Motor neuron (in vitro differentiated cells): ENCODE data around the gene SENP3. TPM values are rescaled to one million over a fixed set of nuclear protein-coding genes. Genes with fewer than 3 reads are reported as not detected.

Experiments used
- ATAC-seq, 8 experiments: fragments of 200-7000 bp; cut with Tn5 transposase; replicated peaks in 6 of 8; 2 replicates each; pipeline ENCODE4 v1.8.0; 2021; ENCODE audit warnings: mild to moderate bottlenecking in 8 of 8, moderate library complexity in 8 of 8
- H3K27ac ChIP-seq, 2 donors: fragments of 250-450 bp; sonication (Bioruptor Pico); 2 replicates each; pipeline ENCODE4 v1.9.0; 2021; ENCODE audit warnings: antibody characterized with exemption in 2 of 2, mild to moderate bottlenecking in 2 of 2, moderate library complexity in 1 of 2
- H3K4me1 ChIP-seq, 2 donors: fragments of 250-450 bp; sonication (Bioruptor Pico); replicated peaks in 1 of 2; 2 replicates each; pipeline ENCODE4 v1.6.1; 2021; ENCODE audit warnings: antibody characterized with exemption in 2 of 2, mild to moderate bottlenecking in 2 of 2, moderate library complexity in 1 of 2
- H3K4me3 ChIP-seq, 5 donors: fragments of 250-450 bp; sonication (Bioruptor Pico); 2 replicates each; pipeline ENCODE4 v1.9.0; 2021; ENCODE audit warnings: antibody characterized with exemption in 5 of 5, mild to moderate bottlenecking in 5 of 5, moderate library complexity in 4 of 5
- WGBS, 10 experiments: fragments of 450-650 bp; shearing (Covaris generic); methylation state at CpG; one replicate each; pipeline ENCODE4 v1.0.0; 2022; 5-methylcytosine and 5-hydroxymethylcytosine counted together
- in situ Hi-C, 9 experiments: fragments of 400-800 bp; cut with MboI; loops; one replicate each; pipeline ENCODE4 v1.15.0; 2021; ENCODE audit warnings: low sequenced_read_pairs in 9 of 9, low pct_unique_long_range_greater_than_20kb in 2 of 9; ENCODE audit not compliant: unreplicated experiment in 9 of 9
- total RNA-seq, 8 experiments: library from RNA; unstranded; fragments of 300-600 nt; gene quantifications; 2 replicates each; pipeline versions ENCODE4 v1.2.3 to v1.2.4, GENCODE V29; 2022

Gene SENP3
- 10 to 100 TPM; 37.9 to 75.0 (median 50.2) TPM for total RNA-seq

DNA sequence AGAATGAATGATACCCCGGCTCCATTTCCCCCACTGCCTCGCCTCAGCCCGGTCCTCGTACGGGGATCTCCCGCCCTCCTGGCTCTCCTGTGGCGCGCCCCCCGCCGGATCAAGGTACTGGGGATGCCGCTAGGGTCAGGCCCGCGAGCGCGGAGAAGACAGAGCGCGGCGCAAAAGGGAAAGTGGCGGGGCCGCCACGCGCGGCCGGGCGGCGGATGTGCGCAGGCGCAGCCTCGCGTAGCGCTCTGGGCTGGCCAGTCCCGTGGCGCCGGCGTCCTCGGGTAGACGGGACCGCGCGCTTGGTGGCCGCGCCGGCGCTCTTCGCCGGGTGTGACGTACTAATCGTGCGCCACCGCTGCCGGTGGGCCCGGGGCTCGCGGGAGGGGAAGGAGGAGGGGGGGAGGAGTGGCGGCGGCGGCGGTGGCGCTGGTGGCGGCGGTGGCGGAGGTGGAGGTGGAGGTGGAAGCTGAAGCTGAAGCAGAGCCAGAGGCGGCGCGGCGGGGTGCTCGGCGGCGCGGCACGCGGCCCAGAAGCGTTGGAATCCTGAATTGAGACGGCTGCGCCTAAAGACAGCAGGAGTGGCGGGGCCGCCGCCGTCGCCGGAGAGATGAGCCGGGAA, at the start of gene SENP3:
TSS of gene SENP3 (plus strand) at position 331 of the 619 bp plus-strand sequence. CDS start 1,158 bp downstream, outside the sequence.
- Histone ChIP-seq H3K27ac (peak within 1 kb of the TSS; percentile 81 to 89), H3K4me1 (peaks cover 21 to 31% of the 10 kb centered on the region in 2 donors), H3K4me3 (peak within 1 kb of the TSS; percentile 49 to 100 (median 95))
- 0 to 2% methylated on average over 1 to 8 of the region's 82 CpGs; no CpG with 5 or more reads in 8 of the 10 experiments for WGBS, 10 experiments
- in situ Hi-C loops: loop anchor here in 1 of 9 experiments (25.0 kb wide), 1 partner anchor 524 kb away; the partner anchor contains the start of genes SLC16A11 and SLC16A13
- peak; percentile 71 to 87 (median 82) for ATAC-seq

DNA sequence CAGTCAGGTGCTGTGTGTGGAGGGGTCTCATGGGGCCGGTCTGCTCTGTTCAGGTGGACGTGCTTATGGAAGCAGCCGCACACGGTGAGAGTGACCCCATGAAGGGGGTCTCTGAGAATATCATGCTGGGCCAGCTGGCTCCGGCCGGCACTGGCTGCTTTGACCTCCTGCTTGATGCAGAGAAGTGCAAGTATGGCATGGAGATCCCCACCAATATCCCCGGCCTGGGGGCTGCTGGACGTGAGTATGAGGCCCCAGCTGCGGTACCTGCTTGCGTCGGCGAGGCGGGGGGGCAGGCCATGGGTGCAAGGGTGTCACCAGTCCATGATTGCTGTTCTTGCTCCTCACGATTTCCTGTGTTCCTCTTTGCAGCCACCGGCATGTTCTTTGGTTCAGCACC, 49.6 kb upstream of the SENP3 start:
- Histone ChIP-seq H3K4me3 (no peak overlapping the region), H3K4me1 (no peaks in the 10 kb centered on the region), H3K27ac (no peak overlapping the region)
- peak in 3 of 8 experiments; percentile 2 to 23 (median 19) for ATAC-seq
- in situ Hi-C loops: no loop called here
- WGBS, 10 experiments: 80 to 100% (median 93%) methylated on average over 2 to 10 of the region's 15 CpGs; no CpG with 5 or more reads in 6 of the 10 experiments

DNA sequence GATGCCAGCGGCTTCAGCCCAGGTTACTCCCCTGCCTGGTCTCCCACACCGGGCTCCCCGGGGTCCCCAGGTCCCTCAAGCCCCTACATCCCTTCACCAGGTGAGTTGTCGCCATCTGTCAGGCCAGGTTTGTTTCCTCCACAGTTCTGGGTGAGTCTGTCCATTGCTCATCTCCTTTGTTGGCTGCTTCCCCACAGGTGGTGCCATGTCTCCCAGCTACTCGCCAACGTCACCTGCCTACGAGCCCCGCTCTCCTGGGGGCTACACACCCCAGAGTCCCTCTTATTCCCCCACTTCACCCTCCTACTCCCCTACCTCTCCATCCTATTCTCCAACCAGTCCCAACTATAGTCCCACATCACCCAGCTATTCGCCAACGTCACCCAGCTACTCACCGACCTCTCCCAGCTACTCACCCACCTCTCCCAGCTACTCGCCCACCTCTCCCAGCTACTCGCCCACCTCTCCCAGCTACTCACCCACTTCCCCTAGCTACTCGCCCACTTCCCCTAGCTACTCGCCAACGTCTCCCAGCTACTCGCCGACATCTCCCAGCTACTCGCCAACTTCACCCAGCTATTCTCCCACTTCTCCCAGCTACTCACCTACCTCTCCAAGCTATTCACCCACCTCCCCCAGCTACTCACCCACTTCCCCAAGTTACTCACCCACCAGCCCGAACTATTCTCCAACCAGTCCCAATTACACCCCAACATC, 48.7 kb upstream of the SENP3 start:
- ATAC-seq: peak in 3 of 8 experiments; percentile 4 to 13 (median 11)
- Histone ChIP-seq H3K27ac (no peak overlapping the region), H3K4me3 (no peak overlapping the region), H3K4me1 (no peaks in the 10 kb centered on the region)
- WGBS, 10 experiments: 93 to 100% (median 97%) methylated on average over 1 to 11 of the region's 20 CpGs; no CpG with 5 or more reads in 3 of the 10 experiments
- in situ Hi-C loops: no loop called here

DNA sequence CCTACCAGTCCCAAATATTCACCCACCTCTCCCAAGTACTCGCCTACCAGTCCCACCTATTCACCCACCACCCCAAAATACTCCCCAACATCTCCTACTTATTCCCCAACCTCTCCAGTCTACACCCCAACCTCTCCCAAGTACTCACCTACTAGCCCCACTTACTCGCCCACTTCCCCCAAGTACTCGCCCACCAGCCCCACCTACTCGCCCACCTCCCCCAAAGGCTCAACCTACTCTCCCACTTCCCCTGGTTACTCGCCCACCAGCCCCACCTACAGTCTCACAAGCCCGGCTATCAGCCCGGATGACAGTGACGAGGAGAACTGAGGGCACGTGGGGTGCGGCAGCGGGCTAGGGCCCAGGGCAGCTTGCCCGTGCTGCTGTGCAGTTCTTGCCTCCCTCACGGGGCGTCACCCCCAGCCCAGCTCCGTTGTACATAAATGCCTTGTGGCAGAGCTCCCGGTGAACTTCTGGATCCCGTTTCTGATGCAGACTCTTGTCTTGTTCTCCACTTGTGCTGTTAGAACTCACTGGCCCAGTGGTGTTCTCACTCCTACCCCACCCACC, 47.8 kb upstream of the SENP3 start:
- peak in 3 of 8 experiments; percentile 7 to 64 (median 32) for ATAC-seq
- Histone ChIP-seq H3K27ac (no peak overlapping the region), H3K4me1 (no peaks in the 10 kb centered on the region), H3K4me3 (no peak overlapping the region)
- WGBS, 10 experiments: 73 to 80% (median 73%) methylated on average over 1 to 2 of the region's 17 CpGs; no CpG with 5 or more reads in 7 of the 10 experiments
- in situ Hi-C loops: no loop called here

DNA sequence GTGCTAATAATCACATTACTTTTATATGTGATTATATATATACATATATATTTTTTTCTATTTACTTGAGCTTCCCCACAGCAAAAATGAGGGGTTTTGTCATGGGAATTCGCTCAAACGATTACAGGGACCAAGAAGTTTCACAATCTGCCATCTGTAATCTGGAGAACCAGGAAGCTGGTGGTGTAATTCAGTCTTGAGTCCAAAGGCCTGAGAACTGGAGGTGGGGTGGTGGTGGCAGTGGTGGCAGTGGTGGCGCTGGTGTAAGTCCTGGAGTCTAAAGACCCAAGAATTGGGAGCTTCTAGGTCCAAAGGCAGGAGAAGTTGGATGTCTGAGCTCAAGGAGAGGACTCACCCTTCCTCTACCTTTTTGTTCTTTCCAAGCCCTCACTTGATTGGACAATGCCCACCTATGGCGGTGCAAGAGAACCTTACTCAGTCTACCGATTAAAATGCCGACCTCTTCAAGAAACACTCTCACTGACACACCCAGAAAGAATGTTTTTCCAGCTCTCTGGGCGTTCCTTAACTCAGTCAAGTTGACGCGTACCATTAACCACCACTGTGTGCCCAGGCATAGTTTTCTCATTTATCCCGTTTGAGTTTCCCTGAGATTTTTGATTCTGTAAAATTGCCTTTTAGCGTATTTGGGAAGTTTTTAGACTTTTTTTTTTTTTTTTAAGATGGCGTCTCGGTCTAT, 45.7 kb upstream of the SENP3 start:
- in situ Hi-C loops: no loop called here
- no peak overlapping the region for H3K27ac ChIP-seq

DNA sequence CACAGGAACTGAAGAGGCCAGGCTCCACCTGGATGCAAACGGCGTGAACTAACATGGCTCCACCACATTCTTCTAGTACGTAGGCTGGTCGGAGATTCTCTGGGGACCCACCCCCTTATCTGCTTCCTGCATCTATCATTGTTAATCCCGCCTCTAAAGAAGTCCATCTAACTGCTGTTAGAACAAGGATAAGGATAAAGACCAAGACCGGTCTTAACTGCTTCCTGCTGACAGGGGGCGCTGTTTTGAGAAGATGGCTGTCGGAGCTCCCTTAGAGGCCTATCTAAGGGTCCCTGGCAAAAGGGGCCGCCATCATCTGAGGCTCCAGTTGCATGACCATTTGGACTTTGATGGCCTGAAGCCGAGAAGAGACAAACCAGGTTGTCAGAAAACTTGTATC, 38.7 kb upstream of the SENP3 start:
- Histone ChIP-seq H3K4me3 (no peak overlapping the region), H3K27ac (no peak overlapping the region), H3K4me1 (no peaks in the 10 kb centered on the region)
- ATAC-seq: peak in 3 of 8 experiments; percentile 47 to 71 (median 52)
- 53 to 100% (median 68%) methylated on average over 2 to 8 of the region's 10 CpGs; no CpG with 5 or more reads in 2 of the 10 experiments for WGBS, 10 experiments
- in situ Hi-C loops: no loop called here

More for the DNA sequence above, 45.7 kb upstream of the SENP3 start:
- no peaks in the 10 kb centered on the region for H3K4me1 ChIP-seq
- ATAC-seq: no peak
- no peak overlapping the region for H3K4me3 ChIP-seq
- 86 to 100% (median 91%) methylated on average over 1 to 12 of the region's 13 CpGs for WGBS, 10 experiments

DNA sequence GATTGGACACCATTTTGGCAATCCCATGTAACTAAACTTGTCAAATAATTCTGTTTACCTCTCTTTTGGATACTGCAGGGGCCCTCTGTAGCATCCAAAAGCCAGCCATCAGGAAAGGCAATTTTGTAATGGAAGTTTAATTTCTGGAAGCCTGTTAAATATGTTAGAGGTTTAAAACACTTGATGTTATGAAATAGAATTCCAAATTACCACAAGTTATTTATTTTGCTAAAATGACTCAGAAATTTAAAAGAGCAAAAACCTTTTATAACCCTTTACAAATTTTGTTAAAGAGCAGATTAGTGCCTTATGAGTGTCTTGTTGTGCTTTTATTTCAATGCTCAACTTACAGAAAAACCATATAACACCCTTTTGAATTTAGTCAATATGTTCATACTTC, 32.9 kb upstream of the SENP3 start:
- ATAC-seq: no peak
- H3K27ac ChIP-seq: no peak overlapping the region
- in situ Hi-C loops: no loop called here
- H3K4me3 ChIP-seq: no peak overlapping the region
- H3K4me1 ChIP-seq: no peaks in the 10 kb centered on the region

DNA sequence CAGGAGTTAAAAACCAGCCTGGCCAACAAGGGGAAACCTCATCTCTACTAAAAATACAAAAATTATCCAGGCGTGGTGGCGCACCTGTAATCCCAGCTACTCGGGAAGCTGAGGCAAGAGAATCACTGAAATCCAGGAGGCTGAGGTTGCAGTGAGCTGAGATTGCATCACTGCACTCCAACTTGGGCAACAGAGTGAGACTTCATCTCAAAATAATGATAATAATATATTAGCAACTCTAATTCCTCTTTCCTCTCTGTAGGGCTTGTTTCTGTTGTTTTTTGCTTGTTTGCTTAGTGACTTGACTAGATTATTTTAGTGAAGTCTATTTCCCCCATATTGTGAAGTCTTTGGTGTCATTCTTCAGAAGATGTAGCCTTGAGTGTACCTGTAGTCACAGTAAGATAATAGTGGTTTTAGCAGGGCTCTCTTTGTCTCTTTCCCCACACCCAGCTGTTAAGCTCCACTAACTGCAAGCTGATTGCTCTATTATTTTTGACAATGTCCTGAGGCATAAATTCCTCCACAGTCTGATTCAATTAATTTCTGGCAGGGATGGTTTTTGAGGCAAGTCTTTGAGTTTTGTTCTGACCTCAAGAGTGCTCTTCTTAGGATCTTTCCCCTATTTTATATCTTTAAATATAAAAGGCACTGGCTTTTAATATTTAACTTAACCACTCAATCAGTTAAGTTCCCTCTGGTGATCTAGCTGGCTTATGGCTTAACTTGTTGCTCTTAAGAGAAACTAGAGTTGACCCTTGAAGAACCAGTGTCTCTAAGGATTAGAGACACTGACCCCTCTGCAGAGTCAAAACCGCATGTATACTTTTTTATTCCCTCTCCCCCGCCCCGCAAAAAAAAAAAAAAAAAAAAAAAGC, 31.5 kb upstream of the SENP3 start:
- in situ Hi-C loops: no loop called here

DNA sequence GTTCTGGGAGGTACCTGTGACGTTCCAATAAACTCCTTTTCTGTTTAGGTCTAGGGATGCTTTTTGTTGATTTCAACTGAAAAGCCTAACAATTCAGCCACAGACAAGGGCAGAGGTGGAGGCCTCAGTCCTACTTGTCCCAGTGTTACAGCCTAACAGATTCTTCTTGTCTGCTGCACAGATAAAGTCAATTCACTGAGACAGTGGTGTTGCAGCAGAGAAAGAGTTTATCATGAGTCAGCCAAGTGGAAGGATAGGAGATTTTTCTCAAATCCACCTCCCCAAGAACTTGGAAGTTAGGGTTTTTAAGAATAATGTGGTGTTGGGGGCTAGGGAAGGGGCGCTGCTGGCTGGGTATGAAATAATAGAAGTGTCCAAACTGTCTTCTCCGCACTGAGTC, 23.7 kb upstream of the SENP3 start:
- 0 to 76% (median 33%) methylated on average over 1 to 3 of the region's 3 CpGs; no CpG with 5 or more reads in 3 of the 10 experiments for WGBS, 10 experiments
- Histone ChIP-seq H3K27ac (no peak overlapping the region), H3K4me3 (no peak overlapping the region), H3K4me1 (no peaks in the 10 kb centered on the region)
- no peak for ATAC-seq
- in situ Hi-C loops: no loop called here

More for the DNA sequence above, 31.5 kb upstream of the SENP3 start:
- H3K27ac ChIP-seq: no peak overlapping the region
- no peak for ATAC-seq
- 30 to 100% (median 90%) methylated on average over 1 to 6 of the region's 6 CpGs; no CpG with 5 or more reads in 1 of the 10 experiments for WGBS, 10 experiments
- H3K4me1 ChIP-seq: no peaks in the 10 kb centered on the region
- no peak overlapping the region for H3K4me3 ChIP-seq

DNA sequence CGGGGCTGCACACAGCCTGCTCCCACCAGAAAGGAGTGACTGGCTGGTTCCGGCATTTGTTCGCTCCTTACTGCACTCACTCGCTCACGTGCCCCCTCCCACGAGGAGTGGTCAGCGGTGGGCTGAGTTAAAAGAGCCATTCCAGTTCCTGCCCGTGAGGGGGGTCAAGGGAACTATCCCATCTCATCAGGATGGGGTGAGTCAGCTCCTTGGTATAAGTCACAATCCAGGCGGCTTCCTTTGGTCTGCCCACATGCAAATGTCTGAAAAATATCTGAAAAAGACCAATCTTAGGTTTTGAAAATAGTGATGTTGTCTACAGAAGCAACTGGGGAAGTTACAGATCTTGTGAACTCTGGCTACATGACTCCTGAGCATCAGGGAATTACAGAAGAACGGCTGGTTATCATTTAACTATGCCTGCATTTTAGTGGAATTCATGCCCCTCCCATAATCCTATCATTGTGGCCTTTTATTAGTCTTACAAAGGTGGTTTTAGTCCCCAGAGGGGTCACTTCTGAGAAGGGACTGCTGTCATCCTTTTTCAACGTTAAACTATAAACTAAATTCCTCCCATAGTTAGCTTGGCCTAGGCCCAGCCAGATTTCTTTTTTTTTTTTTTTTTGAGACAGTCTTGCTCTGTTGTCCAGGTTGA, 22.7 kb upstream of the SENP3 start:
- 0 to 100% (median 46%) methylated on average over 1 to 7 of the region's 11 CpGs; no CpG with 5 or more reads in 2 of the 10 experiments for WGBS, 10 experiments
- no peak overlapping the region for H3K4me3 ChIP-seq
- no peak overlapping the region for H3K27ac ChIP-seq
- no peak for ATAC-seq
- in situ Hi-C loops: no loop called here
- no peaks in the 10 kb centered on the region for H3K4me1 ChIP-seq

DNA sequence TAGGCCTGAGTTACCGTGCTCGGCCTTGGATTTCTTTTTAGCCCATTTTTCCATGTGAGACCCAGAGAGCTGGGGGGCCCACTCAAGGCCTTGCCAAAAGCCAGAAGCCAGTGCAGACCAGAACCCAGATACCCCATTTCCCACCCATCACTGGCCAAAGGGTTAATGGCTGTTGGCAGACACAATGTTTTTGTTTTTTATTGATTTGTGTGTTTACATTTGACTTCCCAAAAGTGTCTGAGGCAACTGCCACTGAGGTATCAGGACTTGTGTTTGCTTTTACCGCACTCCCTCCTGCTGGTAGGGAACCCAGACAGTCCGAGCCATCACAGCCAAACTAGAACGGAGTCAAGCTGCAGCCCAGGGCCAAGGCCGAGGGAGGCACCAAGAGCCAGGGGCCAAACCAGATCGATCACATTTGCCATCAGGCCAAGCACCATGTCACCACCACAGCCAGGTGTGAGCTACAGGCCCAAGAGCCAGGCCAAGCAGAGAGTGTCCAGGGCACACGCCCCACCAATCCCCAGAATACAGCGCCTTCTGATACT, 20.6 kb upstream of the SENP3 start:
- Histone ChIP-seq H3K4me3 (no peak overlapping the region), H3K4me1 (no peaks in the 10 kb centered on the region), H3K27ac (no peak overlapping the region)
- 68 to 100% (median 88%) methylated on average over 1 to 5 of the region's 9 CpGs; no CpG with 5 or more reads in 4 of the 10 experiments for WGBS, 10 experiments
- in situ Hi-C loops: no loop called here
- no peak for ATAC-seq
